Stimulated activated effector memory CD8-positive, alpha-beta T cell treated with anti-CD3 and anti-CD28 coated beads, Interleukin-12 subunit alpha, Interleukin-12 subunit beta, amount 100 ng/mL, for 72 hours (primary cell): Measurements from ENCODE around the gene FCHSD2.
A peak's percentile ranks its signal among the peaks of the same experiment; 100 is the strongest.
"Not testable (repeated sequence)": the region's sequence is repeated elsewhere in the genome, so short reads cannot be mapped to it uniquely, and the experiment has no call there.

ENCODE experiments used
- ATAC-seq: fragments of 150-1000 bp; cut with Tn5 transposase; 2 replicates; pipeline ENCODE4 v1.10.0; 2021
- DNase-seq, 2 donors: peaks; one replicate each; pipeline ENCODE4 v3.0.0; 2021 to 2022; ENCODE audit warnings: low spot score in 2 of 2
- H3K27ac Mint-ChIP-seq: one replicate; pipeline ENCODE4 v1.8.0; 2022; ENCODE audit warnings: mild to moderate bottlenecking, mixed read lengths
- H3K36me3 Mint-ChIP-seq: one replicate; pipeline ENCODE4 v1.8.0; 2022; ENCODE audit warnings: mild to moderate bottlenecking, mixed read lengths
- H3K4me1 Mint-ChIP-seq: one replicate; pipeline ENCODE4 v1.8.0; 2022; ENCODE audit warnings: mixed read lengths
- H3K4me3 Mint-ChIP-seq: one replicate; pipeline ENCODE4 v1.8.0; 2022; ENCODE audit warnings: mild to moderate bottlenecking, mixed read lengths
- H3K9me3 Mint-ChIP-seq: one replicate; pipeline ENCODE4 v1.8.0; 2022; ENCODE audit warnings: mixed read lengths

The FCHSD2 gene

GRCh38 chr11:72832301-72833082 lies 309.6 kb downstream of the FCHSD2 start:
- Mint-ChIP-seq H3K4me1 (peaks cover 42% of the 10 kb centered on the region), H3K27ac (peak overlapping the region; percentile 86), H3K36me3 (peaks cover 86% of the 10 kb centered on the region), H3K4me3 (no peak overlapping the region), H3K9me3 (no peaks in the 10 kb centered on the region)
- ATAC-seq (no peak), DNase-seq (no peak)

GRCh38 chr11:72831521-72832300 lies 310.4 kb downstream of the FCHSD2 start:
- Mint-ChIP-seq H3K36me3 (peaks cover 86% of the 10 kb centered on the region), H3K27ac (peak overlapping the region; percentile 86), H3K9me3 (no peaks in the 10 kb centered on the region), H3K4me1 (peaks cover 48% of the 10 kb centered on the region), H3K4me3 (no peak overlapping the region)
- ATAC-seq (peak; percentile 62), DNase-seq (peak in 1 of 2 donors; percentile 66)

GRCh38 chr11:72829884-72830533 lies 312.1 kb downstream of the FCHSD2 start:
- Mint-ChIP-seq H3K4me1 (peaks cover 43% of the 10 kb centered on the region), H3K27ac (peak overlapping the region; percentile 86), H3K36me3 (peaks cover 90% of the 10 kb centered on the region), H3K9me3 (no peaks in the 10 kb centered on the region), H3K4me3 (no peak overlapping the region)
- no peak for ATAC-seq
- DNase-seq: no peak

- peaks cover 44% of the 10 kb centered on the region for H3K4me1 Mint-ChIP-seq
- peaks cover 92% of the 10 kb centered on the region for H3K36me3 Mint-ChIP-seq
- H3K9me3 Mint-ChIP-seq: no peaks in the 10 kb centered on the region
- DNase-seq (no peak), ATAC-seq (no peak)
- peak overlapping the region; percentile 86 for H3K27ac Mint-ChIP-seq
- H3K4me3 Mint-ChIP-seq: no peak overlapping the region
These were observed 312.9 kb downstream of the FCHSD2 start for GRCh38 chr11:72829178-72829577.

- no peaks in the 10 kb centered on the region for H3K9me3 Mint-ChIP-seq
- peak overlapping the region; percentile 86 for H3K27ac Mint-ChIP-seq
- no peak for DNase-seq
- peak overlapping the region; percentile 43 for H3K4me3 Mint-ChIP-seq
- no peak for ATAC-seq
- H3K4me1 Mint-ChIP-seq: peaks cover 49% of the 10 kb centered on the region
- peaks cover 97% of the 10 kb centered on the region for H3K36me3 Mint-ChIP-seq
These were observed 313.4 kb downstream of the FCHSD2 start for GRCh38 chr11:72828692-72829101.

GRCh38 chr11:72828081-72828567 lies 314.0 kb downstream of the FCHSD2 start:
- peak overlapping the region; percentile 43 for H3K4me3 Mint-ChIP-seq
- ATAC-seq: peak; percentile 54
- H3K36me3 Mint-ChIP-seq: peaks cover 97% of the 10 kb centered on the region

GRCh38 chr11:72827656-72828055 lies 314.5 kb downstream of the FCHSD2 start:
- not testable (repeated sequence) for H3K9me3 Mint-ChIP-seq, DNase-seq
- H3K27ac Mint-ChIP-seq: peak overlapping the region; percentile 86
- peaks cover 95% of the 10 kb centered on the region for H3K36me3 Mint-ChIP-seq
- peak overlapping the region; percentile 43 for H3K4me3 Mint-ChIP-seq
- peak; percentile 74 for ATAC-seq
- H3K4me1 Mint-ChIP-seq: peaks cover 50% of the 10 kb centered on the region

More at GRCh38 chr11:72828081-72828567, 314.0 kb downstream of the FCHSD2 start:
- no peak for DNase-seq
- peak overlapping the region; percentile 86 for H3K27ac Mint-ChIP-seq
- H3K4me1 Mint-ChIP-seq: peaks cover 53% of the 10 kb centered on the region
- H3K9me3 Mint-ChIP-seq: no peaks in the 10 kb centered on the region

- no peaks in the 10 kb centered on the region for H3K9me3 Mint-ChIP-seq
- peaks cover 93% of the 10 kb centered on the region for H3K36me3 Mint-ChIP-seq
- peak overlapping the region; percentile 86 for H3K27ac Mint-ChIP-seq
These were observed 315.1 kb downstream of the FCHSD2 start for GRCh38 chr11:72826942-72827480.

GRCh38 chr11:72826191-72826941 lies 315.8 kb downstream of the FCHSD2 start:
- ATAC-seq (no peak), DNase-seq (no peak)
- H3K27ac Mint-ChIP-seq: peak overlapping the region; percentile 86
- H3K4me3 Mint-ChIP-seq: no peak overlapping the region
- H3K36me3 Mint-ChIP-seq: peaks cover 90% of the 10 kb centered on the region
- no peaks in the 10 kb centered on the region for H3K9me3 Mint-ChIP-seq
- H3K4me1 Mint-ChIP-seq: peaks cover 42% of the 10 kb centered on the region

More at GRCh38 chr11:72826942-72827480, 315.1 kb downstream of the FCHSD2 start:
- DNase-seq: no peak
- peak overlapping the region; percentile 43 for H3K4me3 Mint-ChIP-seq
- ATAC-seq: no peak
- peaks cover 48% of the 10 kb centered on the region for H3K4me1 Mint-ChIP-seq

GRCh38 chr11:72825661-72826060 lies 316.5 kb downstream of the FCHSD2 start:
- peaks cover 90% of the 10 kb centered on the region for H3K36me3 Mint-ChIP-seq
- DNase-seq (no peak), ATAC-seq (no peak)
- peaks cover 47% of the 10 kb centered on the region for H3K4me1 Mint-ChIP-seq
- H3K4me3 Mint-ChIP-seq: no peak overlapping the region
- H3K9me3 Mint-ChIP-seq: no peaks in the 10 kb centered on the region
- H3K27ac Mint-ChIP-seq: peak overlapping the region; percentile 86

GRCh38 chr11:72824811-72825505 lies 317.2 kb downstream of the FCHSD2 start:
- Mint-ChIP-seq H3K36me3 (peaks cover 90% of the 10 kb centered on the region), H3K9me3 (no peaks in the 10 kb centered on the region), H3K4me1 (peaks cover 48% of the 10 kb centered on the region), H3K27ac (peak overlapping the region; percentile 86), H3K4me3 (no peak overlapping the region)
- DNase-seq (no peak), ATAC-seq (no peak)

GRCh38 chr11:72824020-72824419 lies 318.1 kb downstream of the FCHSD2 start:
- no peaks in the 10 kb centered on the region for H3K9me3 Mint-ChIP-seq
- H3K36me3 Mint-ChIP-seq: peaks cover 91% of the 10 kb centered on the region
- ATAC-seq: no peak
- peaks cover 46% of the 10 kb centered on the region for H3K4me1 Mint-ChIP-seq
- H3K27ac Mint-ChIP-seq: peak overlapping the region; percentile 86
- no peak overlapping the region for H3K4me3 Mint-ChIP-seq
- DNase-seq: no peak

- DNase-seq (no peak), ATAC-seq (no peak)
- Mint-ChIP-seq H3K9me3 (no peaks in the 10 kb centered on the region), H3K36me3 (peaks cover 90% of the 10 kb centered on the region), H3K4me1 (peaks cover 47% of the 10 kb centered on the region), H3K4me3 (no peak overlapping the region), H3K27ac (peak overlapping the region; percentile 86)
These were observed 318.9 kb downstream of the FCHSD2 start for GRCh38 chr11:72823105-72823804.
